Vagina (tissue), 2 donors: ENCODE measurements around the gene SLC34A2.

ENCODE experiments used
- CTCF ChIP-seq, 3 experiments: fragments of 450-650 bp in 2 of 3; fragments of 200-600 bp in 1 of 3; sonication (generic) in 1 of 3; IDR thresholded peaks; one replicate each; pipeline ENCODE4 v1.5.1; 2017 to 2019; ENCODE audit warnings: antibody characterized with exemption in 3 of 3, mild to moderate bottlenecking in 2 of 3, moderate library complexity in 2 of 3
- POLR2A ChIP-seq, 2 donors: fragments of 450-650 bp; IDR thresholded peaks; one replicate each; pipeline ENCODE4 v1.6.1; 2017; ENCODE audit warnings: antibody characterized with exemption in 2 of 2, mild to moderate bottlenecking in 2 of 2, moderate library complexity in 2 of 2
- POLR2AphosphoS5 ChIP-seq, 2 donors: sonication (generic); formaldehyde crosslinking; IDR thresholded peaks; one replicate each; pipeline ENCODE4 v1.9.0; 2017; ENCODE audit warnings: antibody characterized with exemption in 2 of 2, mild to moderate bottlenecking in 2 of 2, low read depth in 1 of 2; ENCODE audit not compliant: insufficient read depth in 1 of 2

- TF ChIP-seq CTCF (IDR thresholded peaks at IDR 0.05) (no peak), POLR2AphosphoS5 (IDR thresholded peaks at IDR 0.05; ENCODE audit: insufficient read depth in 1 of 2, low read depth in 1 of 2) (no peak), POLR2A (IDR thresholded peaks at IDR 0.05) (no peak)
Measured at GRCh38 chr4:25608644-25609043, 47.0 kb upstream of the SLC34A2 start.
